ENCODE data around the gene HP1BP3.
A peak's percentile ranks its signal among the peaks of the same experiment; 100 is the strongest.

Gene HP1BP3

GRCh38 chr1:20770314-20771087 is 16.6 kb downstream of the HP1BP3 start:
- H3K9me3 ChIP-seq (ENCODE audit: control insufficient read depth, insufficient read depth, low read length), result no peaks in the 10 kb centered on the region
- H3K4me3 ChIP-seq (ENCODE audit: low read depth, low read length), result no peak overlapping the region
- no peak overlapping the region for H3K9ac ChIP-seq (ENCODE audit: low read depth, low read length)
- H3K36me3 ChIP-seq (ENCODE audit: control insufficient read depth, insufficient read depth, low read length), result peaks cover 99% of the 10 kb centered on the region
- H3K27ac ChIP-seq (ENCODE audit: low read depth, low read length), result no peak overlapping the region
- no peaks in the 10 kb centered on the region for H3K27me3 ChIP-seq (ENCODE audit: control insufficient read depth, insufficient read depth, low read length)
- H3K4me1 ChIP-seq (ENCODE audit: control insufficient read depth, insufficient read depth, low read length), result no peaks in the 10 kb centered on the region

GRCh38 chr1:20767271-20767670 is 19.8 kb downstream of the HP1BP3 start:
- H3K4me1 ChIP-seq (ENCODE audit: control insufficient read depth, insufficient read depth, low read length), result peaks cover 16% of the 10 kb centered on the region; the same call in 1 of the 2 replicates
- H3K27ac ChIP-seq (ENCODE audit: low read depth, low read length), result no peak overlapping the region
- no peaks in the 10 kb centered on the region for H3K9me3 ChIP-seq (ENCODE audit: control insufficient read depth, insufficient read depth, low read length)
- no peaks in the 10 kb centered on the region for H3K27me3 ChIP-seq (ENCODE audit: control insufficient read depth, insufficient read depth, low read length)
- no peak overlapping the region for H3K4me3 ChIP-seq (ENCODE audit: low read depth, low read length)
- H3K9ac ChIP-seq (ENCODE audit: low read depth, low read length), result no peak overlapping the region
- H3K36me3 ChIP-seq (ENCODE audit: control insufficient read depth, insufficient read depth, low read length), result peaks cover 99% of the 10 kb centered on the region

GRCh38 chr1:20763417-20763816 is 23.7 kb downstream of the HP1BP3 start:
- Histone ChIP-seq H3K9me3 (ENCODE audit: control insufficient read depth, insufficient read depth, low read length) (no peaks in the 10 kb centered on the region), H3K27me3 (ENCODE audit: control insufficient read depth, insufficient read depth, low read length) (no peaks in the 10 kb centered on the region), H3K4me1 (ENCODE audit: control insufficient read depth, insufficient read depth, low read length) (peaks cover 18% of the 10 kb centered on the region; the same call in 1 of the 2 replicates), H3K27ac (ENCODE audit: low read depth, low read length) (no peak overlapping the region), H3K36me3 (ENCODE audit: control insufficient read depth, insufficient read depth, low read length) (peaks cover 95% of the 10 kb centered on the region), H3K4me3 (ENCODE audit: low read depth, low read length) (no peak overlapping the region), H3K9ac (ENCODE audit: low read depth, low read length) (no peak overlapping the region)

- H3K9me3 ChIP-seq (ENCODE audit: control insufficient read depth, insufficient read depth, low read length), result no peaks in the 10 kb centered on the region
- peaks cover 18% of the 10 kb centered on the region; the same call in 1 of the 2 replicates for H3K4me1 ChIP-seq (ENCODE audit: control insufficient read depth, insufficient read depth, low read length)
- peaks cover 93% of the 10 kb centered on the region for H3K36me3 ChIP-seq (ENCODE audit: control insufficient read depth, insufficient read depth, low read length)
- no peak overlapping the region for H3K4me3 ChIP-seq (ENCODE audit: low read depth, low read length)
- H3K9ac ChIP-seq (ENCODE audit: low read depth, low read length), result no peak overlapping the region
- no peak overlapping the region for H3K27ac ChIP-seq (ENCODE audit: low read depth, low read length)
- H3K27me3 ChIP-seq (ENCODE audit: control insufficient read depth, insufficient read depth, low read length), result no peaks in the 10 kb centered on the region
These were observed 26.8 kb downstream of the HP1BP3 start for GRCh38 chr1:20760322-20760721.

- no peaks in the 10 kb centered on the region for H3K9me3 ChIP-seq (ENCODE audit: control insufficient read depth, insufficient read depth, low read length)
- H3K4me1 ChIP-seq (ENCODE audit: control insufficient read depth, insufficient read depth, low read length), result no peaks in the 10 kb centered on the region
- H3K27ac ChIP-seq (ENCODE audit: low read depth, low read length), result no peak overlapping the region
- no peak overlapping the region for H3K9ac ChIP-seq (ENCODE audit: low read depth, low read length)
- H3K27me3 ChIP-seq (ENCODE audit: control insufficient read depth, insufficient read depth, low read length), result no peaks in the 10 kb centered on the region
- H3K36me3 ChIP-seq (ENCODE audit: control insufficient read depth, insufficient read depth, low read length), result peaks cover 74% of the 10 kb centered on the region
- no peak overlapping the region for H3K4me3 ChIP-seq (ENCODE audit: low read depth, low read length)
These were observed 33.5 kb downstream of the HP1BP3 start for GRCh38 chr1:20753589-20753988.

GRCh38 chr1:20751462-20751990 is 35.6 kb downstream of the HP1BP3 start:
- no peak overlapping the region for H3K4me3 ChIP-seq (ENCODE audit: low read depth, low read length)
- no peaks in the 10 kb centered on the region for H3K9me3 ChIP-seq (ENCODE audit: control insufficient read depth, insufficient read depth, low read length)
- H3K4me1 ChIP-seq (ENCODE audit: control insufficient read depth, insufficient read depth, low read length), result no peaks in the 10 kb centered on the region
- H3K27me3 ChIP-seq (ENCODE audit: control insufficient read depth, insufficient read depth, low read length), result no peaks in the 10 kb centered on the region
- no peak overlapping the region for H3K9ac ChIP-seq (ENCODE audit: low read depth, low read length)
- no peak overlapping the region for H3K27ac ChIP-seq (ENCODE audit: low read depth, low read length)
- peaks cover 77% of the 10 kb centered on the region for H3K36me3 ChIP-seq (ENCODE audit: control insufficient read depth, insufficient read depth, low read length)

- Histone ChIP-seq H3K9ac (ENCODE audit: low read depth, low read length) (no peak overlapping the region), H3K4me3 (ENCODE audit: low read depth, low read length) (no peak overlapping the region), H3K27ac (ENCODE audit: low read depth, low read length) (no peak overlapping the region), H3K36me3 (ENCODE audit: control insufficient read depth, insufficient read depth, low read length) (peaks cover 93% of the 10 kb centered on the region), H3K27me3 (ENCODE audit: control insufficient read depth, insufficient read depth, low read length) (no peaks in the 10 kb centered on the region), H3K4me1 (ENCODE audit: control insufficient read depth, insufficient read depth, low read length) (no peaks in the 10 kb centered on the region), H3K9me3 (ENCODE audit: control insufficient read depth, insufficient read depth, low read length) (no peaks in the 10 kb centered on the region)
These were observed 44.4 kb downstream of the HP1BP3 start for GRCh38 chr1:20742671-20743070.

- H3K36me3 ChIP-seq (ENCODE audit: control insufficient read depth, insufficient read depth, low read length), result peaks cover 78% of the 10 kb centered on the region
These were observed 46.3 kb downstream of the HP1BP3 start for GRCh38 chr1:20740781-20741180.

GRCh38 chr1:20739225-20739624 is 47.9 kb downstream of the HP1BP3 start:
- H3K27me3 ChIP-seq (ENCODE audit: control insufficient read depth, insufficient read depth, low read length), result 0 out of 2 replicates have a peak, but pooled peaks cover under 1% of the 10 kb centered on the region

More at GRCh38 chr1:20740781-20741180, 46.3 kb downstream of the HP1BP3 start:
- H3K9me3 ChIP-seq (ENCODE audit: control insufficient read depth, insufficient read depth, low read length), result no peaks in the 10 kb centered on the region
- H3K27me3 ChIP-seq (ENCODE audit: control insufficient read depth, insufficient read depth, low read length), result no peaks in the 10 kb centered on the region
- H3K4me3 ChIP-seq (ENCODE audit: low read depth, low read length), result no peak overlapping the region
- H3K9ac ChIP-seq (ENCODE audit: low read depth, low read length), result no peak overlapping the region
- H3K27ac ChIP-seq (ENCODE audit: low read depth, low read length), result no peak overlapping the region
- H3K4me1 ChIP-seq (ENCODE audit: control insufficient read depth, insufficient read depth, low read length), result no peaks in the 10 kb centered on the region

GRCh38 chr1:20735581-20736111 is 51.5 kb downstream of the HP1BP3 start:
- no peak overlapping the region for H3K9ac ChIP-seq (ENCODE audit: low read depth, low read length)
- H3K4me1 ChIP-seq (ENCODE audit: control insufficient read depth, insufficient read depth, low read length), result 0 out of 2 replicates have a peak, but pooled peaks cover 8% of the 10 kb centered on the region
- no peaks in the 10 kb centered on the region for H3K9me3 ChIP-seq (ENCODE audit: control insufficient read depth, insufficient read depth, low read length)
- no peak overlapping the region for H3K27ac ChIP-seq (ENCODE audit: low read depth, low read length)
- no peak overlapping the region for H3K4me3 ChIP-seq (ENCODE audit: low read depth, low read length)
- H3K36me3 ChIP-seq (ENCODE audit: control insufficient read depth, insufficient read depth, low read length), result peaks cover 26% of the 10 kb centered on the region
- H3K27me3 ChIP-seq (ENCODE audit: control insufficient read depth, insufficient read depth, low read length), result peaks cover 31% of the 10 kb centered on the region

More at GRCh38 chr1:20739225-20739624, 47.9 kb downstream of the HP1BP3 start:
- Histone ChIP-seq H3K27ac (ENCODE audit: low read depth, low read length) (no peak overlapping the region), H3K9me3 (ENCODE audit: control insufficient read depth, insufficient read depth, low read length) (no peaks in the 10 kb centered on the region), H3K9ac (ENCODE audit: low read depth, low read length) (no peak overlapping the region), H3K36me3 (ENCODE audit: control insufficient read depth, insufficient read depth, low read length) (peaks cover 62% of the 10 kb centered on the region), H3K4me1 (ENCODE audit: control insufficient read depth, insufficient read depth, low read length) (no peaks in the 10 kb centered on the region), H3K4me3 (ENCODE audit: low read depth, low read length) (no peak overlapping the region)

- H3K9ac ChIP-seq (ENCODE audit: low read depth, low read length), result no peak overlapping the region
- H3K36me3 ChIP-seq (ENCODE audit: control insufficient read depth, insufficient read depth, low read length), result peaks cover 6% of the 10 kb centered on the region; the same call in 1 of the 2 replicates
- no peaks in the 10 kb centered on the region for H3K9me3 ChIP-seq (ENCODE audit: control insufficient read depth, insufficient read depth, low read length)
- H3K4me3 ChIP-seq (ENCODE audit: low read depth, low read length), result peak overlapping the region; percentile 71
- H3K27me3 ChIP-seq (ENCODE audit: control insufficient read depth, insufficient read depth, low read length), result peaks cover 49% of the 10 kb centered on the region
- no peak overlapping the region for H3K27ac ChIP-seq (ENCODE audit: low read depth, low read length)
- peaks cover 20% of the 10 kb centered on the region for H3K4me1 ChIP-seq (ENCODE audit: control insufficient read depth, insufficient read depth, low read length)
These were observed 53.6 kb downstream of the HP1BP3 start for GRCh38 chr1:20733360-20733975.
